HG03558 (cell line): Measurements from ENCODE around the gene HIPK1.

ENCODE experiments used
- ATAC-seq: cut with Tn5 transposase; IDR thresholded peaks from one replicate; pipeline ENCODE4 v1.9.1; 2021; ENCODE audit warnings: moderate number of reproducible peaks; ENCODE audit not compliant: unreplicated experiment; ENCODE audit errors: extremely low read depth

The HIPK1 gene

GRCh38 chr1:113912594-113913311 lies 16.4 kb upstream of the HIPK1 start:
- no peak for ATAC-seq

- ATAC-seq: no peak
Measured at GRCh38 chr1:113913312-113913668, 15.8 kb upstream of the HIPK1 start.

DNA sequence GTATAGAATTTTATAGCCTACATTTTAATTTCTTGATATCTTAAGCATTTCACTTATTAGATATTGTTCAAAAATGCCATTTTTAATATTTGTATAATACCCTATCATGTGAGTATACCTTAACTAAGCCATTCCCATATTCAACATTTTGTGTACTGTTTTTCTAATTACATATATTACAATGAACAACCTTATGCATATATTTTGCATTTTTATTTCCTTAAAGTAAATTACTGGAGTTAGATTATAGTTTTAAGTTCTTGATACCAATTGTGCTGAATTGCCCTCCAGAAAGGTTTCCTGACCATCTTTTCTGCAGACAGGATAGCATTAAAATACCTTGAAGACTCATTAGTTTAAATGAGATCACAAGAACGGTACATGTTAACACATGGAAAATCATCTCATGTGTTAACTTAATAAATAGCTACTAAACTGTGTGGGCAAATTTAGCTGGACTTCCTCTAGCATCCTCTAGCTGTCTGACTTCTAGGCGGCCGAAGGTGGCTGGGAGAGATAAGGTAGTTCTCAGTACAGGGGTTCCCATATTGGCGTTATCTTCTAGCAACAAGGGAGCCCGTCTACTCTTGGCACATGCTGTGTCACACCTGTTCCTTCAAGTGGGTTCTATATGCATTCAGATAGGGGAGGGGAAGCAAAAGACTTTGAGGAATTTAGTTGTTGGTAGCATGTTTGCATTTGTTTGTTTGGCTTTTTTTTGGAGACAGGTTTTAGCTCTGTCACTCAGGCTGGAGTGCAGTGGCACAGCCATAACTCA lies 15.0 kb upstream of the HIPK1 start:
- ATAC-seq: no peak

- ATAC-seq: no peak
Measured at GRCh38 chr1:113916974-113917373, 12.2 kb upstream of the HIPK1 start.

DNA sequence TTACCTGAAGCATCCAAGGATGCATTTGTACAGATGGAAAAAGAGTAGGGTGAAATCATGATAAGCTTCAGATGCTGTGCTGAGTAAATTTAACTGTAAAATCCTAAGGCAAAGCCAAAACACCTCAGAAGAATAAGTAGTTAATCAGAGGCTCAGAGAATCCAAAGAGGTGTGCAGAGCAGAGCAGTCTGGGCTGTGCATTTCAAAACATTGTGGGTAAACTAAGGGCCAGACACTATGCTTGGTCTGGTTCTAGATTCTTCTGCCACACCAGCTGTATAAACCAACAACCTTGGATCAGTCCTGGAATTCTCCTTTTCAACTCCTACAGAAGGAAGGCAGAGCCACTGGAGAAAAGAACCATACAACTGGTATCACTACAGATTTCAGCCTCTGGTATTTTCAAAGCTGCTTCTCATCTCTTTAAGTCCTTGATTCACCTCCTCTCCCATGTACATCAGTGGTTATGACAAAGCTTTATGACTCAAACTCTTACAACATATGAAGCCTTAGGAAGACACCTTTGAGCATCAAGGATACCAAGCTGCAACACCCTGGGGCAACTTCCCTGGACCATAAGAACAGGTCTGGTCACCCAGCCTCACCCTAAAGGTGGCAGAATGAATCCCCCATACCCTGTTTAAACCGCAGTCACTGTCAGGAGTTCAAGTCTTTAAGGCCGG lies 11.6 kb upstream of the HIPK1 start:
- ATAC-seq: no peak

DNA sequence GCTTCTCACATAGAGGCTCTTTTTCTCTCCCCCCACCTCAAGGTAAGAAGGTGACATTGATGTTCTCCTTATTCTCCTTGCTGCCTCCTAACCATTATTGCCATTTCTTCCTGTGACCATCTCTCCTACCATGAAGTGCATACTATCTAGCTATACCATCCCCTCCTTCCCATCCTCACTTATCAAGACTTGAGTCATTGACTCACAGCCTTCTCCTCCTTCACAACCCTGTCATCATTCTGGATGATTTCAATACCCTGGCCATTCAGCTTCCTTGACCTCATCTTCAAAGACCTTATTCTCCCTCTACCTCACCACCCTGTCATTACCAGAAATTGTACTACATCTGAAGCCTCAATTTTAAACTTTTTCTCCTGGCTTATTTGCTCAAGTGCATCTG lies 10.9 kb upstream of the HIPK1 start:
- ATAC-seq: no peak

DNA sequence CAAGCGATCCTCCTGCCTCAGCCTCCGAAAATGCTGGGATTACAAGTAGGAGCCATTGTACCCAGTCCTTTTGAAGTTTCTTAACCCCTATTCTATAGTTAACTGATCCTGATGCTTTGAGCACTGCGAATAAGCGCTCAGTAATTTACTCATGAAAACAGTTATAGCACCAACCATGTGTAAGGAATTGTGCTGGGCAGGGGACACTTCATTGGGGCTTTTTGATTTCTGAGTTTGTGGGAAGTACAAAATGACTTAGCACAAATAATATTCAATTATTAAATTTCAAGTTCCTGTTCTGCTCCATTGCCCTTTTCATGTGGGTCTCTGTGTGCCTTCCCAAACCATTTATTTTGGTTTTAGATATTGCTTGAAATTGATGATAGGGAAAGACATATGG lies 6.2 kb upstream of the HIPK1 start:
- ATAC-seq: no peak

- no peak for ATAC-seq
Measured at GRCh38 chr1:113924473-113924872, 4.7 kb upstream of the HIPK1 start.

DNA sequence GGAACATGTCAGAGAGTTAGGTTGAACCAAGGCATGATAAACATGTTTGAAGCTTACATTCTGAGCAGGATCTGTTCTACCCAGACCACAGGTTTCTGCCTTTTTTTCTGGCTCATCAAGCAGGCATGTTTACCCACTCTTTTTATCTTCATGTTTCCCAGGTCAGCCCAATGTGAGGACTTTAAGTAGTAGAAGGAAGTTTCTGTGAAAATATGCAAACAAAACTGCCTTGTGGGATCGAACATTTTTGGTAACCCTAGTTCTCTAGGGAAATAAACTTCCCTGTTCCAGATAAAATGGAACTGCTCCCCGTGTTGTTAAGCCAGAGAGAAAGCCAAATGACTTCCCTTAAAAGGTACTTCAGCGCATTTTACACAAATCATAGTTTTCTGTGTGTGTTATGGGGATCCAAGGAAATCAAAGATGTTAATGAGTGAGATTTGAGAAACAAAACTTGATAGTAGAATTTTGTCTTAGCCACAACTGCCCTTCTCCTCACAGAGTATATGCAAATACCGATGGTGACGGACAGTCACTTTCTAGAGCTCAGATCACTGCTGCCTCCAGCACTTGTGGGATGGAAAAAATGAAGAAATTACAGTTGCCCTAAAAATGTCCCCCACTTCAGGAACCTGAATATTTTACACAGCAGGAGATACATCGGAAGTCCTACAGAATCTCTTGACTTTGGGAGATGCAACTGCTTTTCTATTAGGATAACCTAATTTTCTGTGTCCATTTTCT lies 765 bp upstream of the HIPK1 start:
- ATAC-seq: no peak

GRCh38 chr1:113929750-113930498 lies 800 bp downstream of the HIPK1 start:
- no peak for ATAC-seq

GRCh38 chr1:113930499-113931161 lies 1.5 kb downstream of the HIPK1 start:
- ATAC-seq: no peak

DNA sequence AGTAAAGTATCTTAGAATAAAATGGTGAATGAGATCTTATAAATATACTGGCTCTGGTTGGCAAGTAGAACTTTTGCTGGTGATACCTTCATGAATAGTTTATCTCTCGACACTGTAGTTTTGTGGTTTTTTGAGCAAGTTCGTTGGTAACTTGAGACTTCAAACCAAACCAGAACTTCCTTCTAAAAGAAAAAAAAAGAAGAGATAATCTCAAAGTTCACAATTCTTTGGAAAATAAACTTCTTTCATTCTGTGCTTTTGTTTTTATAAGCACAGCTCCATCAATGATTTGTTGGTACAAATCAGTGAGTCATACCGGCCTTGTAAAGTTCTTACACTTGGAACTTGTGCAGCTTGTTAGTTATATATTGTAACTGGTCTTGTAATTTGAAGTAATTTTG lies 2.3 kb downstream of the HIPK1 start:
- ATAC-seq: no peak

DNA sequence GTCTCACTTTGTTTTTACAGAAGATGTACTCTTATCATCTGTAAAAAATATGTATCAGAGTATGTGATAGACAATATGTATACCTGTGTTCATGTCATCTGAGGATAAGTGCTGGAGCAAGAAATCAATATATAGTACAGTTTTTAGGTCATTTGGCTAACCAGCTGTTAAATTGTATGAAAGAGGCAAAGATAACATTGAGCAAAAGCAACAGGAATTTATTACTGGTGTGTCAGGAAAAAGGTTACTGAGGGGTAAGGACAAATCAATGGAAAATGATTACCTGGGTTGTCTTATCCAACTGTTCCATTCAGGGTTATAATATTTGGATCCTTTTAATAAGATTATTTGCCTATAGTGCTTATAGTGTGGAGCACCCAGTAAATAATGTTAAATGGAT lies 4.9 kb downstream of the HIPK1 start:
- no peak for ATAC-seq

DNA sequence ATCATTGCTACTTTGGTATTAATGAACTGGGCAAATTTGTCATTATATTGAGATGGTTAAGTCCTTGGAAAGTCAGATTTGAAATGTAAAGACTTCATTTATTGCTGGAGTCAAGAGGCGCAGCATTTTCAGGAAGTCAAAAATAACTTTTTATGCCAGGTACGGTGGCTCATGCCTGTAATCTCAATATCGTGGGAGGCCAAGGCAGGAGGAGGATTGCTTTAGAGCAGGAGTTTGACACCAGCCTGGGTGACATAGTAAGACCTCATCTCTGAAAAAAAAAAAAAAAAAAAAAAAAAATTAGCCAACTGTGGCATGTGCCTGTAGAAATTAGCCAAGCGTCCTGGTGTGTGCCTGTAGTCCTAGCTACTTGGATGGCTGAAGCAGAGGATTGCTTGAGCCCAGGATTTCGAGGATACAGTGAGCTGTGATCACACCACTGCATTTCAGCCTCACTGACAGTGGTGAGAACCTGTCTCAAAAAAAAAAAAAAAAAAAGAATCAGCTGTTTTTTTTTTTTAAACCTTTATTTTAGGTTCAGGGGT lies 5.5 kb downstream of the HIPK1 start:
- no peak for ATAC-seq

DNA sequence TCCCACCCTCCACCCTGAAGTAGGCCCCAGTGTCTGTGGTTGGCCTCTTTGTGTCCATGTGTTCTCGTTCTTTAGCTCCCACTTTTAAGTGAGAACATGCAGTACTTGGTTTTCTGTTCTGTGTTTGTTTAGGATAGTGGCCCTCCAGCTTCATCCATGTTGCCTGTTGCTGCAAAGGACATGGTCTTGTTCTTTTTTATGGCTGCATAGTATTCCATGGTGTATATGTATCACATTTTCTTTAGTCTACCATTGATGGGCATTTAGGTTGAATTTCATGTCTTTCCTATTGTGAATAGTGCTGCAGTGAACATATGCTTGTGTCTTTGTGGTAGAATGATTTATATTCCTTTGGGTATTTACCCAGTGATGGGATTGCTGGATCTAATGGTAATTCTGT lies 6.1 kb downstream of the HIPK1 start:
- ATAC-seq: no peak

GRCh38 chr1:113935970-113936369 lies 6.8 kb downstream of the HIPK1 start:
- ATAC-seq: no peak

DNA sequence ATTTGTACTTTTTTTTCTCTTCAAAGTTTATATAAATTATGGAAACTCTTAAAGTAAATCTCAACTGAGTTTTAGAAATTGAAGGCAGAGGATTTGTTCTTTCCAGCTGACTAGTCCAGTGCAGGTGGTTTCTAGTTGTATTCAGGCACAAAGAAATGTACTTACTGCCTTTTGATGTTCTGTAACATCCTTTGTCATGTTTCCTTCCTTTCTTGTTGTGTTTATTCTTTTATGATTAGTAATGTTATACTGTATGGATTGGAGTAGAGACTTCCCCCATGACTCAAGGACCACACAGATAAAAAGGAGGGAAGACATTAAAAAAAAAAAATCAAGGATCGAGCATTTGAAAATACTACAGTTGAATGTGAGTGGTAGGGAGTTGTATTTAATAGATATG lies 8.0 kb downstream of the HIPK1 start:
- ATAC-seq: no peak

GRCh38 chr1:113938192-113938591 lies 9.1 kb downstream of the HIPK1 start:
- ATAC-seq: no peak
